Measurements from ENCODE around the gene NUP35.

Gene NUP35

DNA sequence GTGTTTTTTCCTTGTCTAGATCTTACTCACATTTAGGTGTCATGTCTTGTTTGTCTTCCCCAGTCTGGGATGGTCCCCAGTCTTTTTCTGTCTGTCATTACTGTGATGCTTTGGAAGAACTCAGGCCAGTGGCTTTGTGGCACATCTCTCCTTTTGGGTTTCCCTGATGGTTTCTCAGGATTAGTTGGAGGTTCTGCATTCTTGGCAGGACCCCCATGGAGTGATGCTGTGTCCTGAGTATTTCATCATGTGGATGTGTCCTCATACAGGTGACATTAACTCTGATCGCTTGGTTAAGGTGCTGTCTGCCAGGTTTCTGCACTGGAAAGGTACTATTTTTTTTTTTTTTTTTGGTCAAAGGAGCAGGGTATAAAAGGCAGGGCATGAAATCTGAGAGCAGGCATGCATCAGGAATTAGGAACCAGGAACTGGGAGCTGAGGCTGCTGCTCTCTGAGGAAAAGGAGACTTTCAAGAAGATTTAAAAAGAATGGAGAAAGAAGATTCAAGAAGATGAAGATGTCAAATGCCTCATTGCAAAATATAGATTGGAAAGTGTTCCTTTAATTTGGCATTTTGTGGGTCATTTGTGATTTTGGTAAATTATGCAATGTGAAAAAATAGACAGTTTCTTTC lies 85.3 kb downstream of the NUP35 start:
- no peak for DNase-seq (ENCODE audit: low spot score)

All from left forelimb (tissue), 1 donor.